HG03139 (cell line): ENCODE results near the gene TSHZ3.

Experiments
- ATAC-seq: cut with Tn5 transposase; IDR thresholded peaks from one replicate; pipeline ENCODE4 v1.9.1; 2021; ENCODE audit not compliant: unreplicated experiment

The TSHZ3 gene

DNA sequence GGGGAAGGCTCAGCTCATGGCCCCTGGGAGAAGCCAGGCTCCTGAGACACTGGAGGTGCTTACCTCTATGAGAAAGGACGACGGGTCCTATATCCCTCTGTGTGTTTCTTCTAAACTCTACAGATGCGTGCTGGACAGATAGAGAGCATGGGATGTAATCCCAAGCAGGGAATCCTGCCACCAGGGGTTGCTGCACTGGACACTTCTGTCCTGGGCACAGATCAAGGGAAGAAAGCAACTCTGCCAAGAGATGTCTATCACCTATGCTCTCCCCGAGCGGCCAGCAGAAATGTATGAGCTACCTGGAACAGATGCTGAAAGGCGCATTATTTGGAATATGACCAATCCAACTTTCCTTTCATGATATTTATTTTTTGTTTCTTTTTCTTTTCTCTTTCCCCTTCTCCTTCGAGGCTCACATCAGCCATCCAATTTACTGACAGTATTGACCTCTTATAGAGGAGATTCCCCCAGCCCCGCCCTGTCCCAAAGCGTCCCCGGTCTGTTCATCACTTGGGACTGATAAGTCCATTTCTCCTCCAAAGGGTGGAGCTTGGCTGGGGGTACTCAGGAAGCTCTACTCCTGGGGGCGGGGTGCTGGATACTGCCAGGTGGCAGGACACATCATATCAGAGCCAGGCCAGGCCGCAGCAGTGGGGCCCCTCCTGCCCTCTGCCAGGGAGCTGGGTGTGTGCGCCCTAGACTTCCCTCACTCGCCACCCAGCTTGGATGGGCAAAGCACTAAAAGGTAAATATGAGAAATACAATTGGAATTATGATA is 34.2 kb downstream of the TSHZ3 start:
- ATAC-seq, result no peak

DNA sequence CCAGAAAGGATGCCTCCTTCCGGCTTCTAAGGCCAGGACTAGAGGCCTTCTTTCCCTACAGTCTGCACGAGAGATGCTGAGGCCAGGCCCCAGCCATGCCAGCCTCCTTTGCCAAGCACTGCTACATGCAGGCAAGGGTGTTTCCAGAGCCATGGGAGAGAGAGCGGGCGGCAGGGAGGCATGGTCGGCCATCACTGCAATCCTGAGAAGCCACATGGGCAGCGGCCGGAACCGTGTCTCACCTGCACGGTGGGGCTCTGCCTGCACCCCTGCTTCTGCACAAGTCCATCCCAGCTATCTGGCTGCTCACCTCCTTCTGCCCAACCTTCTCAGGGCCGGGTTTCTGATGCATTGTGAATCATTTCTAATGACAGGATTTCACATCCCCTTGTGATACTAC is 35.1 kb downstream of the TSHZ3 start:
- ATAC-seq, result no peak

DNA sequence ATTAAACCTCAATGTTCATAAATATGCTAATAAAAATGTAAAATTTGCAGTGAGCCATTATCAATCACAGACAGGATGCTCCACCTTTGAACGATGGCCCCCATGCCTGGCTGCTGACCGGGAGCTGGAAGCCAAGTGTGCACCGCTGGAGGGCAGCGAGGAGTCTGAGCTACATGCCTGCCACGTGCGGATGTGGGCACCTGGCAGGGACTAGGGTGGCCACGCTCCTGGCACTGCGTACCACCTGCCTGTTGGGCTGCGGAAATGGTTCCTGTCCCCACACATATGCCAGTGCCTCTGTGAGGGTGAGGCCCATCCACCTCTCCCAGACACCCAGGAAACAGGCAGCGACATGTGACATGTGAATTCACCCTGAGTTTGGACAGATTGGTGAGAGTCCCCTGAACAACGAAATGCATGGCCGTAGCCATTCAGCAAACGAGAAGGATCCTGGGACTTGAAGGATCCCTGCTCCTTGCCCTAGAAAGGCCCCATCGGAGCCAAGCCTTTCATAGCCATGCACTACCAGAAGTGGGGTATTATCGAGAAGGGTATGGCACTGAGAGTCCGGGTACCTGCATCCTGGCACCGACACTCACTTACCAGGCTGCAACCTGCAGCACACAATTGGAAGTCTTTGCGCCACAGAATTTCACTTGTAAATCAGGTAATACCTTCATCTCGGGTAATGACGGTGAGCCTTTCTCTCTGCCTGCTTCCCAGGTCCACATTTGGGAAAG is 35.8 kb downstream of the TSHZ3 start:
- no peak for ATAC-seq

DNA sequence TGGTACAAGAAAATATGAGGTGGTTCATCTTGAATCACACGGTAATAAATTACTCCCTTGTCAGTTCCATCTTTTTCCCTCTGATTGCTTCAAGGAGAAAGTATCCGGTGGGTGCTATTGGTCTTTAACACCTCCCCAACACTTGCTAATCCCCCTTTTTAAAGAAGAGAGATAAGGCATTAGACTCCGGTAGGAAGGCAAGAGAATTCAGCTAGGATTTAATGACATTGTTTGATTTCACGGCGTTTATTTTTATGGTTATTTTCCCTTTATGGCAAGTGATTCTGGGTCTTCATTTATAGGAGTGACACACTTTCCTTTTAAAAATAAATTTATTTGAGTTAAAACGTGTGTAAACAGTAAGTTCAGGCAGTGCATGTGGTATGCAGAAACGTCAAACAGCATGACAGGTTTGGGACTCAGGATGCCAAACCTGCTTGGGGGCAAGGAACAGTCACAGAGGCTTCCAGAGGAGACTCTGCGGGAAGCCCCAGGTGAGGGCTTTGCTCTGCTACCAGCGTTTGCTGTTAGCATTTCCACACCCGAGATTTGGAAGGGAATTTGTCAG is 36.5 kb downstream of the TSHZ3 start:
- no peak for ATAC-seq

DNA sequence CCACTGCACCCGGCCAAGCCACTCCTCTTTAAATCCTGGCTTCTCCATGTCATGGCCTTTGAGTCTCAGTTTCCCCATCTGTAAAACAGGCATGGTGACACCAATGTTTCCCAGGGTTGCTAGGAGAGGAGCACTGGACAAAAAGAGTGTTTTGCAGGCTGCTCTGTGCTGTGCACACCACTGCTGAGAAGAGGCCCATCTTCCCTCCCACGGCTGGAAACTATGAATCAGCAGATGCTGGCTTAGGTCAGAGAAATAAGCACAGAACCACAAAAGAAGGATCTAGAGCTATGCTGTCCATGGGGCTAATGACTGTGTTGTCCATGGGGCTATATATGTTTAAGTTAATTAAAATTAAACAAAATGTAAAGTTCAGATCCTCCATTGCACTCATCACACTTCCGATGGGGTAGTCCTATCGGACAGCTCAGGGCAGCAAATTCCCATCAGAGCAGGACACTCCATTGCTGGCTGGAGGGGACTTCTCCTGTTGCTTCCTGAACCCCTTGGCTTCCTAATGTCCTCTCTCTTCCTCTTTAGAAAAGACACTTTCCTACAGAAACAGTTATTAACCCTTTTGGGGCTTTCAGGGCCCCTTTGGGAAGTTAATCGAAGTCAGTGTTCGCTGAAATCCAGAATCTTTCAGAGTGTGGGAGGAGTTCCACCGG is 37.1 kb downstream of the TSHZ3 start:
- no peak for ATAC-seq

DNA sequence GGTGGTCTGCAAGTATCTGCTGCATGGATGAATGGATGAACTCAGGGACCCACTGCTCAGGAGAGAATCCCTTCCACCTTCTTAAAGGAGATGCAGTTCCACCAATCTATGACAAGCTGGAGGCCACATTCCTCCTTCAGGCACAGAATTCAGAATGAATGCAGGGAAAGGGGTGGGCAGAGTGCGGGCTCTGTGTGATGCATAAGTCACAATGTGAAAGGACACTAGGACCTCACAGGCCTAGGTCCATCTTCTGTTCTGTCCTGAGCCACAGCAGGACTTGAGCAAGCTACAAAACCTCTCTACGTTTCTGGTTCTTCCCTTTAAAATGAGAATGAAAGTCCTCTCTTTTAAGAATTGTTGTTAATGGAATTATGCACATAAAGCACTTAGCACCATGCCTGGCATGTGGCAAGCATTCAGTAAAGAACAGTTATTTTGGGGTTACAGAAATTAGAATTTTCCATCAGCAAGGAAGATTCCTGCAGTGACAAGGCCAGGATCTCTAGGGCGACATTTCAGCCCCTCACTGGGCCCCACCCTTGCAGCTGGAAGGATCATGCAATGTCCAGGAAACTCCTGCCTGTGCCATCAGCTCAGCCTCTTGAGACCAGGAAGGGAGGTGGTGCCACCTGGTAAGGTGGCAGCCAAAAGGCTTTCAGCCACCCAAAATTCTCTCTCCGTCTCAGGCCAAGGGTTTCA is 38.7 kb downstream of the TSHZ3 start:
- no peak for ATAC-seq

DNA sequence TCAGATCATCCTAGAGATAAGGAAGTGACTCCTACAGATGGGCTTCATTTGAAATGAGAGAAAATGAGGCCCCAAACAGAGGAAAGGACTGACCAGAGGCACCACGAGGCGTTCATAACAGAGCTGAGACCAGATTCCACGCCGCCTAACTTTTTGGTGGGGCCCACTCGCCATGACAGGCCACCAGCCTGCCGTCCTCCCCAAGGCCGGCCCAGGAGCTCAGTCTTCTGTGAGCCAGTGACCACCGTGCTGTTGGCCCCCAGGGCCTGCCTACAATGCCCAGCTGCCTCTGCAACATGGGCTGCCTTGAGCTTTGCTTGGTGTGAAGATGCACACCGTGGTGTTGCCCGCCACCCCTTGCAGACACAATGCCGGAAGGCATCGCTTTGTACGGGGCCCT is 40.5 kb downstream of the TSHZ3 start:
- ATAC-seq, result no peak

DNA sequence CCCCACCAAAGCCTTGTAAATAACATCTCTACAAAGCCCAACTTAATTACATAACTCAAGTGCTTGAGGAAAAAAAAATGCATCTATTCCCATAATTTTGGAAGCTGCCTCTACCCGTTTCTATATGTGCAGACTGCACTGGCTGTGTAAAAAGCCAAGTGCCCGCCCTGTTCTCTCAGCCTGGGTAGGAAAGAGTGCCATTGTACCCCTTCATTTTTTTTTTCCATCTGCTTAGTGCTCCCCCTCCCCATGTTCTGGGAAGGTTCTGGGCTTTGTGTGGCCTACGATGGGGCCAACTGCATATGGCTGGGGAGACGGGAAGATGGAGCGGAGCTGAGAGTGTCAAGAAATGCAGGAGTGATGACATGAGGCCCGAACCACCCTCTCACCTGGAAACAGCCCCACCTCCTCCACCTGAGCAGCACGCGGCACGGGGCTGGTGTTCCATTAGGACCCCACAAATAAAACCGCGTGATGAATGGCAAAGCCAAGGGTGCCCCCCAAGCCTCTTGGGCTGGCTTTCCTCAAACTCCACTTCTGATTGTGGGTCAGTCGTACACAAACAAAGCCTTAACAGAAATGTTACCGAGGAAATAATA is 42.1 kb downstream of the TSHZ3 start:
- no peak for ATAC-seq

DNA sequence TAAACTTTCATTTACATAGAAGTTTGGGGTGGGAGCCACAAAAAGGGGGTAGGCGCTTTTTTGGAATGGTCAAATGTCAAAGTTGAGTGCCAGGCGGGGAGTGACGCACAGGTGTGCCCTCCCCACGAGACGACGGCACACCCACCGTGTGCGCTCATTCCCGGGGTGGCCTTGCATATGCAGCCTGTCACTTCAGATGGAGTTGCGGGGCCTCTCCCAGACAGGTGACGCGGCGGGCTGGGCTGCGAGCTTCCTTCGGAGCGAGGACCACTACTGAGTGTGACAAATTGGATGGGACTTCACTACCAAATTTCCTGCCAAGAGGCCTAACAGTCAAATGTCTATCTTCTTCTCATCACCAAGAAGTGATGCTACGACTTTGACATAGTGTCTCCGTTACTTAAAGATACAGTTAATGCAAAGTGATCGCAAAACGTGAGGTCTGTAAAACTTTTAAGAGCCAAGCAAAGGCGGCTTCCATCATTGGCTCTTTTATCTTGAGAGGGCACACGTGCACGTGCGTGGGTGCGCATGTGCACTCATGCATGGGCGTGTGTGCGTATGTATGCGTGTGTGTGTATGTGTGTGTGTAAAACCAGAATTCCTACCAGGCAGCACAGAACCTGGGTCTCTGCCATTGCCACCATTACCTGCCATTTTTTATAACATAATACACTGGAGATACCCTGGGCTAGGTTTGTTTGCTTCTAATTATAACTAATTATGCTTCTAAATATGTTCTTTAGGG is 43.1 kb downstream of the TSHZ3 start:
- no peak for ATAC-seq

DNA sequence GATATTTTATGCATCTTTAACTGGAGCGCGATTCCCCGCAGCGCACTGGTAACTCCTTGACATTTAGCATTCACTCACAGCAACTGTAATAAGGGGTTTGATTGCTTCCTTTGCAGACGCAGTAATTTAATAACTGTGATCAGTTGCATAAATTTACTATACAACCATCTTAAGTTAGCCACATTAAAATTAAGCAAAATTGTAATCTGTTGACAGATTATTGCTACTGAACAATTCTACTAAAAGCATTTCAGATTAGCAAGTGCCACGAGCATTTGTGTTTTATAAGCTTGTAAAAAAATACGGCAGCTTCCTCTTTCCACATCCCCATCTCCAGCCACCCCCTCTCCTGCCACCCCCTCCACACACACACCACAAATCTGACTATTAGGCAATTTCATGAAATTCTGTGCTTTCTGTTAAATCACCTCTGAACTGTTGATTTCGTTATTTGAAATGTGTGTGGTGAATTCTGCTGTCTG is 44.4 kb downstream of the TSHZ3 start:
- ATAC-seq, result no peak

DNA sequence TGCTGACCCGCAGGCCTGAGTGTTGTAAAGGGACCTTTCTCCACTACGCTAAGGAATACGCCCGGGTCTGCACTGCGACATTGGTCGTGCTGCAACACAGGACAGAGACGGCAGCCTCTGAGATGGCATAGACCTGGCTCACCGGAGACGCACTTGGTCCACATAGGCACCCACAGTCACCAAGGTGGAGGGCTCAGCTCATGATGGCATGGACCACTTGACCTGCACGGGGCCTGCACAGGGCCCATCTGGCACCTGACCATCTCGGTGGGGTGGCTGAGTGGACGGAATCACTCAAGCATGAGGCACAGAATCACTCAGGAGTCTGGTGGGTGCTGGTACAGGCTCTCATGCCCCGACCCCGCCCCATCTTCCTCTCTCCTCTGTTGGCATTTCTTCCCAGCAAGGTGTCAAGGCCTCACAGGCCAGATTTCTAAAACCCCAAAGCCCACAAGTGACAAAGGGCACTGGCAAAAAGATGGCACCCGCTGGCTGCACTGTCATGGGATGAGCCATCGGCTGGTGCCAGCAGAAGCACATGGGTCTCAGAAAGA is 45.9 kb downstream of the TSHZ3 start:
- ATAC-seq, result no peak

DNA sequence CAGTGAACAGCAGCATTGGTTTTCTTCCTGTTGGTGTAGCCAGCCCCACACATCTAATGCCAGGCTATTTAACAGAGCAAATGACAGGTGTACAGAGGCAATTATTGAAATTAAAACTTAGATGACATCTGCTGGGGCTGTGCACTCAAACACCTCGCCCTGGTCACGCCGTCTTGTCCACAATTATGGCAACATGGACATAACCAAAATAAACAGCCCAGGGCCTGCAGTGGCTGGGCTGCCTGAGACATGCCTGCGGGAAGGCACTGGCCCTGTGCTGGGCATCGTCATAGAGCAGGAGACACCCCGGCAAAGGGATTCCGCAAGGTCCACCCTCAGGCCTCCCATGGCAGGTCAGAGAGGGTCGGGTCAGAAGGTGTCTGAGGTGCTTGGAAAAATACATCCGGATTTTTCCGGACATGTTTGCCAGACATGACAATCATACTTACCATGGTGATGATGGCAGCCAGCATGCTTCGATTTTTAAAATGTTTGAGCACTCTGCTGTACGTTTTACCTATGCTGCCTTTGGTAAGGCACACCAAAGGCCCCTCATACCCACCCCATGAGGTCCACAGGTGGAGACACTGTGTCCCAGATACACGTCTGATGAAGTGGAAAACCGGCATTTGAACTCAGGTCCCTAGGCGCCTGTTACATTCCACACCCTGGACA is 47.8 kb downstream of the TSHZ3 start:
- ATAC-seq, result no peak

DNA sequence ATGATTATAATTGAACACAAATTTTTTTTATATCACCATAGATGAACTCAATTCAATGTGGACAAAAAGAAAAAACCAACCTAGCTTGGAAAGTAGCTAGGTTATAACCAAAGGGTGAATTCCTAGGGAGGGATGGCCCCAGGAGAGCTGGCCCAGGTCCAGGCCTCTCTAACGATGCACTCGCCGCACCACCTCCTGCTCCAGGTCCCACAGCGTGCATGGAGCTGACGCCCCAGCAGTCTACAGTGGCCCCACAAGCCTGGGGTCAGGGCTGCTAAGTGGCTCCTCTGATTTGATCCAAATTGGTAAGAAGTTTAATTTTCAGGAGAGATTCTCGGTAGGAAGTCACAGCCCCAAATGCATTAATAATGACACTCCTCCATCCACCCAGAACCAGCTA is 48.8 kb downstream of the TSHZ3 start:
- ATAC-seq, result no peak

DNA sequence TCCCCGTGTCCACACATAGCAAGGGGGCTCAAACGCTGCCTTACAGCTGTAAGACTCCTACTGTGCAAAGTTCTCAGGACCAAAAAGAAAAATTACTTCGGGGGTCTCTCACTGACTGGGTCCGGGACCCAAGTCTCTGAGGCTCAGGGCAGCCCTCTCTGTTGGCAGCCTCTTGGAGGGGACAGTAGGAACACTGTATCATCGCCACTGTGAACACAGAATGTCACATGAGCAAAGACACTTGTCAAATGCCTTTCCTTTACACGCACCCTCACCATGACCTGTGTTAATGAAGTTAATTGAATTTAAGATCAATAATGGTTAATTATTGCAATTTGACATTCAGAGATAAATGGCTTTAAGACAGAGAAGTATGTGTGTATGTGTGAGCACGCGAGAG is 49.6 kb downstream of the TSHZ3 start:
- ATAC-seq, result no peak

DNA sequence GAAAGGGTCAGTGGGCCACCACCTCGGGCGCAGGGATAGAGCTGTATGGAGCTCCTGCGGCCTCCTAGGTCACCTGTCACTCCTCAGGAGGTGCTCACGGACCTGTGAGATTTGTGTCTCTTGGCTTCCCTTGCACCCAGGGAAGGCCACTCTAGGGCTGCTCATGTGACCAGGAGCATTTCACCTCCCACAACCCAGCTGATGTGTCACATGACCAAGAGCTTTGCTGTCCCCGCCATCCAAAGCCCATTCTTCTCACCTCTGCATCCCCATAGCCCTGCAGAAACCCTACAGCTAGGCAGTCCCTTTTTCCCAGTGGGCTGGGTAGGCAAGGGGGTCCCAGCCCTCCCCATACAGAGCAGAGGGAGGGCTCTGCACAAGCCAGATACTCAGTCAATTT is 51.2 kb downstream of the TSHZ3 start:
- ATAC-seq, result no peak

DNA sequence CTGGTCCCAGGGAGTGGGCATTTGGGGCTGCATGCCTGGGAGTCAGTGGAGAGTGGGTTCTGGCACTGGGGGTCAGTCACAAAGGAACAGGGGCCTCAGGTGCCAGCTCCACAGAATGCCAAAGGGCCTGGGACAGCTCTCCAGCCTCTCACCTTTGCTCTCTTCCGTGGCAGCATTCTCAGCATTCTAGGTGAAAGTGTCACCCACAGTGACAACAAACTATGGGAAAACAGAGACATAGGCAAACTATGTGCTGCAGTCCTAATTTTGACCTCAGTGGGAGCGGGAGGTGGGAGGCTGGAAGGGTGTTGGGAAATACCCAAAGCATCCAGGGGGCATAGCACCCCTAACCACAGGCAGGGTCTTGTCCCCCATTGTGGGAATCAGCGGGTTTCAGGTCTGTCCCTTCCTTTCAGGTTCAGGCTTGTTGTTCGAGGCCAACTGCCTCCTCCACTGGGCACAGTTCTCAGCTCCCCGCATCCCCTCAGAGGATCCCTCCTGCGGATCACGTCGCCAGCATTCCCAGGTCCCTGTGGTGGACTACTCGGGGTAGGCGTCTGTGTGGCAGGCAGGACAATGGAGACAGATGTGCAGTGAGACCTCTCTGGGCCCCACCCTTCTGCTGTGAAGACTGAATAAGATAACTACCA is 52.4 kb downstream of the TSHZ3 start:
- no peak for ATAC-seq

DNA sequence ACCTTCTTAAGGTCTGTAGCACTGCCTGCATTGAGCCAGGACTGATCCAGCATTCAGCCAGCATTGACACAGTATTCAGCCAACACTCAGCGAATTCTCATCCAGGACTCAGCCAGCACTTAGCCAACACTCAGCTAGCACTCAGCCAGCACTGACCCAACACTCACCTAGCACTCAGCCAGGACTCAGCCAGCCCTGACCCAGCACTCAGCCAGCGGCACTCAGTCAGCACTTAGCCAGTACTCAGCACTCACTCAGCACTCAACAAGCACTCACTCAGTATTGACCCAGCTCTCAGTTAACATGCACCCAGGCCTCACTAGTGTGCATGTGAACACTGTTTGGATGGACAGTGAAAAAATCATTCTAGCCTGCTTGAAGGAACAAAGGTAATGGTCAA is 55.0 kb downstream of the TSHZ3 start:
- no peak for ATAC-seq

DNA sequence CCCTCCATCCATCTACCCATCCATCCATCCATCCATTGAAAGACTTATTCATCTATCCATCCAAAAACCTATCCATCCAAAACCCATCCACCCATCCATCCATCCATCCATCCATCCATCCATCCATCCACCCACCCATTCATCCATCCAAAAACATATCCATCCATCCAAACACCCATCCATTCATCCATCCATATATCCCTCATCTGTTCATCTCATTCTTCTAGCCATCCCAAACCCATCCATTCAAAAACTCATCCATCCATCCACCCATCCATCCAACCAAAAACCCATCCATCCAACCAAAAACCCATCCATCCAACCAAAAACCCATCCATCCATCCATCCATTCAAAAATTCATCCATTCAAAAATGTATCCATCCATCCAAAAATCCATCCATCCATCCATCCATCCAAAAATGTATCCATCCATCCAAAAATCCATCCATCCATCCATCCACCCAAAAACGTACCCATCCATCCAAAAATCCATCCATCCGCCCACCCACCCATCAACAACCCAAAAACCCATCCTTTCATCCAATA is 56.5 kb downstream of the TSHZ3 start:
- ATAC-seq, result no peak
